Measurements from ENCODE around the gene BPIFB6. TPM values are rescaled to one million over a fixed set of nuclear protein-coding genes. Genes with fewer than 3 reads are reported as not detected.

The BPIFB6 gene
- total RNA-seq, 1 experiment from 2014 or later, result not detected

GRCh38 chr20:33092361-33092760 is 60.9 kb downstream of the BPIFB6 start (continued):
- TF ChIP-seq ATF6 (CRISPR knock-in tag; IDR thresholded peaks at IDR 0.05) (no peak), ATF2 (CRISPR knock-in tag; IDR thresholded peaks at IDR 0.05; ENCODE audit: borderline replicate concordance, low read depth) (no peak), ZNF219 (CRISPR knock-in tag; IDR thresholded peaks at IDR 0.05; ENCODE audit: borderline replicate concordance) (no peak)

GRCh38 chr20:33093074-33093473 is 61.6 kb downstream of the BPIFB6 start:
- H3K4me3 Mint-ChIP-seq, result no peak overlapping the region
- H3K36me3 Mint-ChIP-seq, result no peaks in the 10 kb centered on the region
- ATAC-seq, result no peak
- ChIA-PET CTCF (no interaction called here), POLR2A (no interaction called here)
- no peak overlapping the region for H3K27ac Mint-ChIP-seq
- TF ChIP-seq NFATC4 (CRISPR knock-in tag; IDR thresholded peaks at IDR 0.05) (no peak), JAZF1 (CRISPR knock-in tag; IDR thresholded peaks at IDR 0.05) (no peak), PRDM15 (CRISPR knock-in tag; IDR thresholded peaks at IDR 0.05) (no peak), TEAD1 (CRISPR knock-in tag; IDR thresholded peaks at IDR 0.05) (no peak), ZSCAN18 (CRISPR knock-in tag; IDR thresholded peaks at IDR 0.05) (no peak), ZNF512 (CRISPR knock-in tag; IDR thresholded peaks at IDR 0.05; ENCODE audit: borderline replicate concordance) (no peak), ZNF317 (CRISPR knock-in tag; IDR thresholded peaks at IDR 0.05; ENCODE audit: borderline replicate concordance, low read depth) (no peak), FOXK1 (CRISPR knock-in tag; IDR thresholded peaks at IDR 0.05) (no peak), ZNF281 (CRISPR knock-in tag; IDR thresholded peaks at IDR 0.05) (no peak), ZBTB21 (CRISPR knock-in tag; IDR thresholded peaks at IDR 0.05; ENCODE audit: borderline replicate concordance) (no peak), GTF2I (CRISPR knock-in tag; conservative IDR thresholded peaks at IDR 0.05) (no peak), HMGA2 (CRISPR knock-in tag; IDR thresholded peaks at IDR 0.05) (no peak), ETV6 (CRISPR knock-in tag; IDR thresholded peaks at IDR 0.05) (no peak), ELF4 (CRISPR knock-in tag; IDR thresholded peaks at IDR 0.05; ENCODE audit: low read depth) (no peak), SOX15 (CRISPR knock-in tag; IDR thresholded peaks at IDR 0.05) (no peak), USF1 (CRISPR knock-in tag; IDR thresholded peaks at IDR 0.05) (no peak), ZNF232 (CRISPR knock-in tag; IDR thresholded peaks at IDR 0.05) (no peak), SMAD4 (CRISPR knock-in tag; IDR thresholded peaks at IDR 0.05) (no peak), JUN (CRISPR knock-in tag; IDR thresholded peaks at IDR 0.05) (no peak)
- no peaks in the 10 kb centered on the region for H3K4me1 Mint-ChIP-seq
- H3K27me3 Mint-ChIP-seq (ENCODE audit: low read depth), result no peaks in the 10 kb centered on the region; the same call in 1 of the 2 replicates
- no peaks in the 10 kb centered on the region for H3K9me3 Mint-ChIP-seq
- DNase-seq (ENCODE audit: low spot score), result no peak
